ENCODE data around the gene CEP41.

Gene CEP41

GRCh38 chr7:130394421-130395195 lies 46.2 kb downstream of the CEP41 start:
- no peaks in the 10 kb centered on the region for H3K27me3 ChIP-seq (ENCODE audit: control insufficient read depth, insufficient read depth, low read length)
- H3K36me3 ChIP-seq (ENCODE audit: control insufficient read depth, insufficient read depth, low read length), result no peaks in the 10 kb centered on the region
- H3K9ac ChIP-seq, result no peak overlapping the region
- peaks cover 6% of the 10 kb centered on the region for H3K4me1 ChIP-seq
- H3K9me3 ChIP-seq (ENCODE audit: control insufficient read depth, low read length), result no peaks in the 10 kb centered on the region
- TF ChIP-seq CTCF (IDR thresholded peaks at IDR 0.05), result no peak
- no peaks in the 10 kb centered on the region for H3K79me2 ChIP-seq
- no peak overlapping the region for H3K4me2 ChIP-seq (ENCODE audit: low read length)
- H3K27ac ChIP-seq, result no peak overlapping the region
- H2AFZ ChIP-seq, result no peak overlapping the region
- no peak overlapping the region for H3K4me3 ChIP-seq (ENCODE audit: low read depth, low read length)

DNA sequence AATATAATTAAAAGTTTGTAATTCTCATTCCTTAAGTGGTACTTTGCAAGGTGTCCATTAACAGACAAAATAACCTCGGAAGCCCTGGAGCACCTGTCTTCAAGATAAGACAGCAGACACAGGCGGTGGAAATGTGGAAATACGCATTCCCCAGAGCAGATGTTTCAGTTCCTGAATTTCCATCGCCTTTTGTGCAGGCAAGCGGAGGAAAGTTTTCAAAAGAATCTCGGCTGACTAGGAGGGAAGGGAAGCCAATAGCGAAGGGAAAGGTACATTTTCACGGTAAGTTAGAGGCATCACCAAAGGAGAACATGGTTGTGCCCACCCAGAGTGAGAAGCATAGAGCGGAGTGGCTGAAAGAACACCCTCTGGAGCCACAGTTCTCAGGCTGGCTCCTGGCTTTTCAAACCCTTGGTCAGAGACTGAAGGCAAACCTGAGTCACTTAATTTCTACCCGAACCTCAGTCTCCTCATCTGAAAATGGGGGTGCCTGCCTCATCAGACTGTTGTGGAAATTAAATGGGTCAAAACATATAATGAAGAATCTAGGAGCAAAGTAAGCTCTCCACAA lies 46.9 kb downstream of the CEP41 start:
- no peak overlapping the region for H3K4me2 ChIP-seq (ENCODE audit: low read length)
- no peaks in the 10 kb centered on the region for H3K79me2 ChIP-seq
- H3K9ac ChIP-seq, result no peak overlapping the region
- peaks cover 6% of the 10 kb centered on the region for H3K4me1 ChIP-seq
- no peak overlapping the region for H3K4me3 ChIP-seq (ENCODE audit: low read depth, low read length)
- no peaks in the 10 kb centered on the region for H3K36me3 ChIP-seq (ENCODE audit: control insufficient read depth, insufficient read depth, low read length)
- no peak overlapping the region for H2AFZ ChIP-seq
- no peaks in the 10 kb centered on the region for H3K27me3 ChIP-seq (ENCODE audit: control insufficient read depth, insufficient read depth, low read length)
- no peaks in the 10 kb centered on the region for H3K9me3 ChIP-seq (ENCODE audit: control insufficient read depth, low read length)
- H3K27ac ChIP-seq, result no peak overlapping the region
- TF ChIP-seq CTCF (IDR thresholded peaks at IDR 0.05), result no peak

GRCh38 chr7:130393101-130393561 lies 47.7 kb downstream of the CEP41 start:
- H2AFZ ChIP-seq, result no peak overlapping the region
- no peaks in the 10 kb centered on the region for H3K36me3 ChIP-seq (ENCODE audit: control insufficient read depth, insufficient read depth, low read length)
- H3K27ac ChIP-seq, result no peak overlapping the region
- H3K4me1 ChIP-seq, result peaks cover 6% of the 10 kb centered on the region
- no peak overlapping the region for H3K4me2 ChIP-seq (ENCODE audit: low read length)
- no peaks in the 10 kb centered on the region for H3K79me2 ChIP-seq
- H3K27me3 ChIP-seq (ENCODE audit: control insufficient read depth, insufficient read depth, low read length), result no peaks in the 10 kb centered on the region
- no peak for TF ChIP-seq CTCF (IDR thresholded peaks at IDR 0.05)
- H3K9ac ChIP-seq, result no peak overlapping the region
- H3K9me3 ChIP-seq (ENCODE audit: control insufficient read depth, low read length), result no peaks in the 10 kb centered on the region
- H3K4me3 ChIP-seq (ENCODE audit: low read depth, low read length), result no peak overlapping the region

- H3K4me2 ChIP-seq (ENCODE audit: low read length), result no peak overlapping the region
- H2AFZ ChIP-seq, result no peak overlapping the region
- H3K79me2 ChIP-seq, result no peaks in the 10 kb centered on the region
- no peaks in the 10 kb centered on the region for H3K27me3 ChIP-seq (ENCODE audit: control insufficient read depth, insufficient read depth, low read length)
- TF ChIP-seq CTCF (IDR thresholded peaks at IDR 0.05), result no peak
- H3K27ac ChIP-seq, result no peak overlapping the region
- H3K9me3 ChIP-seq (ENCODE audit: control insufficient read depth, low read length), result no peaks in the 10 kb centered on the region
- peaks cover 6% of the 10 kb centered on the region for H3K4me1 ChIP-seq
- no peaks in the 10 kb centered on the region for H3K36me3 ChIP-seq (ENCODE audit: control insufficient read depth, insufficient read depth, low read length)
- no peak overlapping the region for H3K4me3 ChIP-seq (ENCODE audit: low read depth, low read length)
- H3K9ac ChIP-seq, result no peak overlapping the region
Observed at GRCh38 chr7:130390486-130390885, 50.3 kb downstream of the CEP41 start.
